NCI-H1930 (cell line): ENCODE measurements around the gene FLVCR1.
"Not testable (repeated sequence)": the region's sequence is repeated elsewhere in the genome, so short reads cannot be mapped to it uniquely, and the experiment has no call there.

Experiments
- DNase-seq, 2 experiments: peaks; one replicate each; lab custom pipeline; 2025; lab: John Stamatoyannopoulos, UW

Gene FLVCR1

DNA sequence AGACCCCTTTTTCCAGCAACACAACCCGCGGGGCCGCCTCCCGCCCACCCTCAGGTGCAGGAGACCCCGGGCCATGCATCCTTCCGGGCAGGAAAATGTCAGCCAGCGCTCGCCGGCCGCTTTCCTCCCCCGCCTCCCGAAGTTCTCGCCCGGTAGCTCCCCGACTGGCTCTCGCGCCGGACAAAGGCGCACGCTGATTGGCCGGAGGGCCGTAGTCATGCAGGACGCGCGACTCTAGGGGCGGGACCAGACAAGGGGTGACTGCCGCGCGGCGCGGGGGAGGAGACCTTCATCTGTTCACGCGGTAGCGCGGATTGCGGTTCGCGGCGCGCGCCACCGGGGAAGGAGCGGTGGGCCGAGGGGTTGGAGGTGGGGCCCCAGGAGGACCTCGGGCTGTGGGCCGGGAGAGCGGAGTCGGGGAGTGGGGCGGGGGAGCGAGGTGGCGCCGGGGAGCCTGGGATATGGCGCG, at the start of gene FLVCR1:
FLVCR1 (plus strand) TSS at position 284 of the 469 bp plus-strand sequence; CDS start at position 462, 178 bp downstream.
- DNase-seq, result peak; percentile 93

DNA sequence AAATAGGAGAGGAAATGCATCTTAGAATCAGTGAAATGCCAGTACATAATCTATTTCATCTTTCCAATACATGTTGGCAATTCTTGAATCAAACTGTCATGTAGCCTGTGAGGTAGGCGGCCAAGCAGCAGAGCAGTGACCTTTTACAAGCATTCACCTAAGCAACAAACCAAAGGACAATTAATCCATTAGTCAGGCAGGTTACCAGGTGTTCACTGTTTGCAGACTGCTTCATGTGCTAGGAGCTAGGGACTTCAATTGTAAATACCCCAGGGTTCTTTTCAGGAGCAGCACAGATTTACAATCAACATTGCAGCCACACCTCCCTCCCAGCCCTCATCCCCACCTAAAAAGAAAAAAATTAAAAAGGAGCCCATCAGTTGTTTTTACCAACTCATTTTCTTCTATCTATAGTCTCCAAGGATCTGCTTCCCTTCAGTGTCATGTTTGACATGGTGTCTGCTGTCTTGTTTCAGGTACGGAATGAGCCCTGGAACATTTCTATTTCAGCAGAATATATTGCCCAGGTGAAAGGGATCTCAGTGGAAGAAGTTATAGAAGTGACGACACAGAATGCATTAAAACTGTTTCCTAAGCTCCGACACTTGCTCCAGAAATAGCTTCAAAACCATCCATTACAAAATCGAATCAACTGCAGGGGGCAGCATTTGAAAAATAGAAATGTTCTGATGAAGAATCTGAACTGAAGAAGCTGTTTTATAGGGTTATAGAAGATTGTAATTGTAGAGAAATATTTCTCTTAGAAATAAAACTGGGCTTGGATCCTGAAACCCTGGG, 43.3 kb upstream of the FLVCR1 start:
- DNase-seq, result peak; percentile 16 to 46

- no peak for DNase-seq
Observed at GRCh38 chr1:212816567-212817278, 41.4 kb upstream of the FLVCR1 start.

DNA sequence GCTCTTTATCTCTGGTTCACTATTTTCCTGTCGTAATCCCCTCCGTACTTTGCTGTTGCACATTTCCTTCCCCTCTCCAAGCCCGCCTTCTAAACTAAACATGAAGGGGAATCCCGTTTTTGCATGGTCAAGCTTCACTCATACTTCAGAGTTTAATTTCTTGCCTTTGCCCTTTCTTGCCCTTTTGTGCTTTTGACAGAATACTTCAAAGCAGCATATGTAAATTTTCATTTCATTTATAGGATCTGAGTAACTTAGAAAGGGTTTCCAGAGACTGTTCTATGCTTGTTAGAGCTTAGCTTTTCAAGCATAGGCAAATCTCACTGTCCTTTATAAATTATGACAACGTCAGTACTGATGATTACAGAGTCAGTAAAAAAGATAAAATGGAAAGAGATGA, 38.3 kb upstream of the FLVCR1 start:
- no peak for DNase-seq

- DNase-seq, result no peak
Observed at GRCh38 chr1:212820969-212821368, 37.1 kb upstream of the FLVCR1 start.

DNA sequence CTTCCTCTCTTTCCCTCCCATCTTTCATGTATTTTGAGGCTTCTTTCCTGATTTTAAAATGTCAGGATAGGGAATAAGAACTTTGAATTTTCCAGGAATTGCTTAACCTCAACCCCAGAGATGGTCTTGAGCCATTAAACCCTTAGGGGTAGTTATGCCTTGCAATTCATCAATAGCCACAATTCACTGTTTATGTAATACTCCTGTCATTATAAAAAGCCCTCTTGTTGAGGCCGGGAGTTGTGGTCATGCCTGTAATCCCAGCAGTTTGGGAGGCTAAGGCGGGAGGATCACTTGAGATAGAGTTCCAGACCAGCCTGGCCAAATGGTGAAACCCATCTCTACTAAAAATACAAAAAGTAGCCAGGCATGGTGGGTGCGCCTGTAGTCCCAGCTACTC, 35.1 kb upstream of the FLVCR1 start:
- no peak for DNase-seq

DNA sequence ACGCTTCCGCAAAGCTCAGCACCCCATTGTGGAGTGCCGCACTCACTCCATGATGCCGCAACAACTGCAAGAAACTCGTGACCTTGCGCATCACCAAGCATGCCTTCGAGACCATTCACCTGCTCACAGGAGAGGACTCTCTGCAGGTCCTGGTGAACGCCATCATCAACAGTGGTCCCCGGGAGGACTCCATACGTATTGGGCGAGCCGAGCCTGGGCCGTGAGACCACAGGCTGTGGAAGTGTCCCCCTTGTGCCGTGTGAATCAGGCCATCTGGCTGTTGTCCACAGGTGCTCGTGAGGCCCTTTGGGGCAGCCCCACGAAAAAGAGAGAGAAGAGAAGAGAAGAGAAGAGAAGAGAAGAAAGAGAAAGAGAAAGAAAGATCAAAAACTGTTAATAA, 33.9 kb upstream of the FLVCR1 start:
- DNase-seq, result no peak

GRCh38 chr1:212825798-212826452, 32.1 kb upstream of the FLVCR1 start:
- DNase-seq, result no peak

- DNase-seq, result no peak
Observed at GRCh38 chr1:212827171-212827776, 30.8 kb upstream of the FLVCR1 start.

- DNase-seq, result no peak
Observed at GRCh38 chr1:212827831-212828278, 30.2 kb upstream of the FLVCR1 start.

GRCh38 chr1:212828395-212828794, 29.7 kb upstream of the FLVCR1 start:
- DNase-seq, result no peak

- DNase-seq, result not testable (repeated sequence)
Observed at GRCh38 chr1:212833211-212834207, 24.6 kb upstream of the FLVCR1 start.

- DNase-seq, result no peak
Observed at GRCh38 chr1:212838145-212838544, 19.9 kb upstream of the FLVCR1 start.

- not testable (repeated sequence) for DNase-seq
Observed at GRCh38 chr1:212844521-212844920, 13.6 kb upstream of the FLVCR1 start.

DNA sequence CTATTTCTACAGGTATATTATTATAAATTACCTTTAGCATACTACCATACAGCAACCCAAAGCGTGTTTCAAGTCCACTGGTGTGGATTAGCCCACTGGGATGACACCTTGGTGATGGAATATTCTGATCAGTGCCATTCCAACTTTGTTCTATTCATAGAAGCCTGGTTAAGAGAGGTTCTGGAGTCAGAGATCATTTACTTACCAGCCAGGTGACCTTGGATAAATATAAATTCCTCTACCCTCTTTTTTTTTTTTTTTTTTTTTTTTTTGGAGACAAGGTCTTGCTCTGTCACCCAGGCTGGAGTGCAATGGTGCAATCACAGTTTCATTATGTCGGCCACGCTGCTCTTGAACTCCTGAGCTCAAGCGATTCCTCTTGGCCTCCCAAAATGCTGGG, 10.5 kb upstream of the FLVCR1 start, which contains the start of gene SPATA45:
SPATA45 (minus strand) TSS at position 101 of the 400 bp plus-strand sequence. CDS start 11,500 bp downstream, outside the sequence.
- DNase-seq, result no peak

DNA sequence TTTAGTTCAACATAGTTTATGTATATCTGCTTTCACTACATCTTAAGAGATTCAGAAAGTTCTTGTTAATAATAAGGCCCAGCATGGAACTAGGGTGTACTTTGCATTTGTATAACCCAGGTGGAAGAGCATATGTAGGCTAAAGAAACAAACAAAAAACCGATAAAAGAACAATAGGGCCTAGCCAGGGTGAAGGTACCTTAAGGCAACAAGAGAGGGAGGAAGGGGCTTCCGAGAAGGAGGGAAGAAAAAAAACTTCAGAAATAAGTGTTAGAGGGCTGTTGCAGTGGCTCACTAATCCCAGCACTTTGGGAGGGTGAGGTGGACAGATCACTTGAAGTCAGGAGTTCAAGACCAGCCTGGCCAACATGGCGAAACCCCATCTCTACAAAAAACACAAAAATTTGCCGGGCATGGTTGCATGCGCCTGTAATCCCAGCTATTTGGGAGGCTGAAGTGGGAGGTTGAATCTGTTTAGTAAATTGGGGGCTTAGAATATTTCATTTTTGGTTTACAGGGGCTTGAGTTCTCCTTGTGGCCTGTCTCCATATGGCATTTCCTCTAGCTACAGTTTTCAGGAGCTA, 5.9 kb upstream of the FLVCR1 start:
- no peak for DNase-seq

DNA sequence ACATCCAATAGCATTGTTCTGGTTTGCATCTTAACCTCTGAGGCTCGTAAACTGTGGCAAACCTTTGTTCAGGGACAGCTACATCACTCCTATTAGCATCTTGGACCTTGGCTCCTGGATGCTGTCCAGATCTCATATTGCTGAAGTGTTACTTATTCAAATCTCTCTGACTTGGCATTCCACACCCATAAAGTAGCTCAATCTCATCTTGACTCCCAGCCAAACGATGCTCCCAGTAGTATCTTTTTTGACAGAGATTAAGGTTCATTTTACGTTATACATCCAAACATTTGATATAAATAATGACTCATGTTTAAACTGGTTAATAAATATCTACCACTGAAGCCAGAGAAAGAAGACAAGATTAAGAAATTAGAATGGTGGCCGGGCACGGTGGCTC, 4.4 kb upstream of the FLVCR1 start:
- no peak for DNase-seq

GRCh38 chr1:212856755-212857154, 1.3 kb upstream of the FLVCR1 start:
- no peak for DNase-seq

DNA sequence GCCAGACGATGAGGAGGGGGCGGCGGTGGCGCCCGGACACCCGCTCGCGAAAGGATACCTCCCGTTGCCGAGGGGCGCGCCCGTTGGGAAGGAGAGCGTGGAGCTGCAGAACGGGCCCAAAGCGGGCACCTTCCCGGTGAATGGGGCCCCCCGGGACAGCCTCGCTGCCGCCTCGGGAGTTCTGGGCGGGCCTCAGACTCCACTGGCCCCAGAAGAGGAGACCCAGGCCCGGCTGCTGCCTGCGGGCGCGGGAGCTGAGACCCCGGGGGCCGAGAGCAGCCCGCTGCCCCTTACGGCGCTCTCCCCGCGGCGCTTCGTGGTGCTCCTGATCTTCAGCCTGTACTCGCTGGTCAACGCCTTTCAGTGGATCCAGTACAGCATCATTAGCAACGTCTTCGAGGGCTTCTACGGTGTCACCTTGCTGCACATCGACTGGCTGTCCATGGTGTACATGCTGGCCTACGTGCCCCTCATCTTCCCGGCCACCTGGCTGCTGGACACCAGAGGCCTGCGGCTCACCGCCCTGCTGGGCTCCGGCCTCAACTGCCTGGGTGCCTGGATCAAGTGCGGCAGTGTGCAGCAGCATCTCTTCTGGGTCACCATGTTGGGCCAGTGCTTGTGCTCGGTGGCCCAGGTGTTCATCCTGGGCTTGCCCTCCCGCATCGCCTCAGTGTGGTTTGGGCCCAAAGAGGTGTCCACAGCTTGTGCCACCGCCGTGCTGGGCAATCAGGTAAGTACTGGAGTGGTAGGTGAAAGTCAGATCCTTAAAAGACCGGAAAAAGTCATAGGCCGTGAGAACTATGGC, 588 bp downstream of the FLVCR1 start:
- DNase-seq, result no peak
